Endodermal cell (in vitro differentiated cells): ENCODE results near the gene HOXD11. TPM values are rescaled to one million over a fixed set of nuclear protein-coding genes. Genes with fewer than 3 reads are reported as not detected.

Experiments used
- DNase-seq: peaks from one replicate; pipeline ENCODE4 v3.0.0-alpha.2; 2017
- H3K27ac ChIP-seq: 2 replicates; pipeline ENCODE4 v1.5.1; 2013; ENCODE audit warnings: mild to moderate bottlenecking, low read depth, low read length, moderate library complexity
- H3K27me3 ChIP-seq: 2 replicates; pipeline ENCODE4 v1.6.1; 2013; ENCODE audit warnings: mild to moderate bottlenecking, low read length, moderate library complexity; ENCODE audit not compliant: insufficient read depth, control insufficient read depth, poor library complexity, severe bottlenecking
- H3K36me3 ChIP-seq: 2 replicates; pipeline ENCODE4 v1.7.0; 2013; ENCODE audit warnings: mild to moderate bottlenecking, low read length, moderate library complexity; ENCODE audit not compliant: control insufficient read depth, insufficient read depth
- H3K4me1 ChIP-seq: one replicate; pipeline ENCODE4 v1.7.0; 2013; ENCODE audit warnings: low read length; ENCODE audit not compliant: control insufficient read depth, insufficient read depth
- H3K4me3 ChIP-seq: 2 replicates; pipeline ENCODE4 v1.5.1; 2013; ENCODE audit warnings: mild to moderate bottlenecking, low read length, moderate library complexity
- H3K9ac ChIP-seq: 2 replicates; pipeline ENCODE4 v1.6.1; 2013; ENCODE audit warnings: mild to moderate bottlenecking, low read length, moderate library complexity; ENCODE audit not compliant: poor library complexity, severe bottlenecking; ENCODE audit errors: extremely low read depth
- H3K9me3 ChIP-seq: 2 replicates; pipeline ENCODE4 v1.6.1; 2013; ENCODE audit warnings: mild to moderate bottlenecking, low read length, moderate library complexity; ENCODE audit not compliant: control insufficient read depth
- H3K27ac Mint-ChIP-seq: 2 replicates; pipeline ENCODE4 v1.8.0; 2020; ENCODE audit warnings: mixed read lengths
- H3K27me3 Mint-ChIP-seq: 2 replicates; pipeline ENCODE4 v1.8.0; 2021; ENCODE audit warnings: mild to moderate bottlenecking, mixed read lengths; ENCODE audit not compliant: insufficient read depth
- H3K36me3 Mint-ChIP-seq: 2 replicates; pipeline ENCODE4 v1.8.0; 2020; ENCODE audit warnings: low read depth, mixed read lengths
- H3K4me1 Mint-ChIP-seq: 2 replicates; pipeline ENCODE4 v1.8.0; 2020; ENCODE audit warnings: mixed read lengths
- H3K4me3 Mint-ChIP-seq: 2 replicates; pipeline ENCODE4 v1.8.0; 2020; ENCODE audit warnings: mild to moderate bottlenecking, moderate library complexity, mixed read lengths
- H3K9me3 Mint-ChIP-seq: 2 replicates; pipeline ENCODE4 v1.8.0; 2020; ENCODE audit warnings: mild to moderate bottlenecking, mixed read lengths
- CTCF ChIP-seq: fragments of 200-600 bp; sonication (generic); conservative IDR thresholded peaks from 2 replicates; pipeline ENCODE4 v1.5.0; 2021; ENCODE audit warnings: antibody characterized with exemption, mild to moderate bottlenecking
- WGBS, 2 experiments: methylation state at CpG; one replicate each; pipeline versions ENCODE4 v1.1.5 to v1.1.7; 2013; ENCODE audit warnings: missing lambda C conversion rate in 2 of 2, mixed read lengths in 1 of 2; ENCODE audit not compliant: insufficient coverage in 1 of 2, insufficient read length in 1 of 2; 5-methylcytosine and 5-hydroxymethylcytosine counted together
- total RNA-seq, 2 donors: library from RNA; stranded (reverse); fragmentation: NEBNext Ultra II Directional in 1 of 2; extraction: Animal tissue kit (Norgen Biotek cat#: 25700) in 1 of 2; gene quantifications; 2 replicates in 1 of 2; 3 replicates in 1 of 2; pipeline ENCODE4 v1.2.1, GENCODE V29; 2021

HOXD11 gene
- total RNA-seq, 2 donors from 2014 or later = not detected

DNA sequence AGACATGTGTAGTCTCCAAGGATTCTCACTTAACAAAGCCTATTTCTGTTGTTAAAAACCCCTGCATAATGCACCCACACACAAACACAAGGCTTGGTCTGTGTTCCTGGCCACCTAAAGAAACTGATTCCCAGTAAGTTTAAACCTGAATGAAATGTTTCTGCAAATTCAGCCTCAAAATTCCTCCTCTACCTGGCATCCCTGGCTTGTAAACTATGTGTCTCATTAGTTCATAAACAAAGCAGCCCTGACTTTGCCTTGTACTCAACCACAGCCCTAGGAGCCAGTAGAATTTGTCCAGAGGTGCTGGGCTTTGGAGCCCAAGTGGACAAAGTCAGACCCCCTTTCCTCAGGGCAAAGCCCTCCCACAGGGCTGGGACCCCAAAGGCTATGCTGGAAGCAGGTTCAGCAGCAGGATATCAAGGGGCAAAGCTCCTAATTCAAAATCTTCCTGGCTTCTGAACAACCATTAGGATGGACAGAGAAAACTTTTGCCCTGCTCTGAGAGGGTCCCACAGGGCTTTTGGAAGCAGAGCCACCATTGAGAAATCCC is 17.2 kb upstream of the HOXD11 start:
- no peak overlapping the region for H3K27ac Mint-ChIP-seq
- H3K36me3 Mint-ChIP-seq = no peaks in the 10 kb centered on the region
- TF ChIP-seq CTCF = no peak
- H3K4me3 Mint-ChIP-seq = no peak overlapping the region
- Histone ChIP-seq H3K4me1 (peaks cover 8% of the 10 kb centered on the region), H3K4me3 (no peak overlapping the region), H3K27ac (no peak overlapping the region), H3K36me3 (no peaks in the 10 kb centered on the region), H3K9me3 (peaks cover 5% of the 10 kb centered on the region), H3K9ac (no peak overlapping the region), H3K27me3 (peaks cover 97% of the 10 kb centered on the region)
- H3K27me3 Mint-ChIP-seq = peaks cover 96% of the 10 kb centered on the region
- H3K4me1 Mint-ChIP-seq = peaks cover 34% of the 10 kb centered on the region
- H3K9me3 Mint-ChIP-seq = no peaks in the 10 kb centered on the region
- no peak for DNase-seq

DNA sequence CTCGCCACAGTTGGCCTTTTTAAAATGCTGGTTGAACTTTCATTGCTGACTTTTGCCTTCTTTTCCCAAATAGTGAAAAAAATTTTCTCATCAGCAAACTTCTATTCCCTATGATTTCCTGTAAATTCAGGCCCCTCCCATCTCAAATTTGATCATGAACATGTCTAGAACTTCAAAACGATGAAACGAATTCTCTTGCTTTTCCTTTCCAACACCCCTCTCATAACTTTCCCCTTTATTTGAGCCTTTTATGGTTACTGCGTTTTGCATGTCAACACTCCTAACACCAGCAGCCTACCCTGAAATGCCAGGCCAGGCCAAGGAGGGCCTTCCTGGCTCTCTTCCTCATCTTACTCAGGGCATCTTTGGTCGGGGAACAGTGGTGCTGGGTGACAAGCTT is 16.2 kb upstream of the HOXD11 start:
- no peak overlapping the region for H3K27ac ChIP-seq
- Mint-ChIP-seq H3K27me3 (peaks cover 96% of the 10 kb centered on the region), H3K4me3 (no peak overlapping the region), H3K9me3 (no peaks in the 10 kb centered on the region), H3K4me1 (peaks cover 30% of the 10 kb centered on the region), H3K27ac (no peak overlapping the region), H3K36me3 (no peaks in the 10 kb centered on the region)
- peaks cover 97% of the 10 kb centered on the region for H3K27me3 ChIP-seq
- H3K9me3 ChIP-seq = peaks cover 5% of the 10 kb centered on the region
- DNase-seq = peak; percentile 44
- peaks cover 6% of the 10 kb centered on the region for H3K4me1 ChIP-seq
- no peaks in the 10 kb centered on the region for H3K36me3 ChIP-seq
- H3K4me3 ChIP-seq = no peak overlapping the region
- no peak overlapping the region for H3K9ac ChIP-seq
- TF ChIP-seq CTCF = no peak
- 16 to 35% methylated on average over 3 to 5 of the region's 5 CpGs for WGBS, 2 experiments

GRCh38 chr2:176091329-176092258 is 15.5 kb upstream of the HOXD11 start:
- Histone ChIP-seq H3K9ac (no peak overlapping the region), H3K27ac (no peak overlapping the region), H3K36me3 (no peaks in the 10 kb centered on the region), H3K9me3 (peaks cover 5% of the 10 kb centered on the region), H3K27me3 (peaks cover 97% of the 10 kb centered on the region), H3K4me3 (peak overlapping the region; percentile 27), H3K4me1 (peaks cover 5% of the 10 kb centered on the region)
- Mint-ChIP-seq H3K4me3 (peak overlapping the region; percentile 48), H3K27me3 (peaks cover 96% of the 10 kb centered on the region), H3K27ac (no peak overlapping the region), H3K4me1 (peaks cover 29% of the 10 kb centered on the region), H3K36me3 (no peaks in the 10 kb centered on the region), H3K9me3 (no peaks in the 10 kb centered on the region)
- no peak for DNase-seq
- 11 to 14% methylated on average over 18 to 31 of the region's 31 CpGs for WGBS, 2 experiments
- no peak for TF ChIP-seq CTCF
